GM18868 (cell line): ENCODE measurements around the gene PRPF31.

Experiments used
- ATAC-seq: cut with Tn5 transposase; IDR thresholded peaks from one replicate; pipeline ENCODE4 v1.9.1; 2021; ENCODE audit warnings: mild to moderate bottlenecking, moderate library complexity; ENCODE audit not compliant: unreplicated experiment

Gene PRPF31

DNA sequence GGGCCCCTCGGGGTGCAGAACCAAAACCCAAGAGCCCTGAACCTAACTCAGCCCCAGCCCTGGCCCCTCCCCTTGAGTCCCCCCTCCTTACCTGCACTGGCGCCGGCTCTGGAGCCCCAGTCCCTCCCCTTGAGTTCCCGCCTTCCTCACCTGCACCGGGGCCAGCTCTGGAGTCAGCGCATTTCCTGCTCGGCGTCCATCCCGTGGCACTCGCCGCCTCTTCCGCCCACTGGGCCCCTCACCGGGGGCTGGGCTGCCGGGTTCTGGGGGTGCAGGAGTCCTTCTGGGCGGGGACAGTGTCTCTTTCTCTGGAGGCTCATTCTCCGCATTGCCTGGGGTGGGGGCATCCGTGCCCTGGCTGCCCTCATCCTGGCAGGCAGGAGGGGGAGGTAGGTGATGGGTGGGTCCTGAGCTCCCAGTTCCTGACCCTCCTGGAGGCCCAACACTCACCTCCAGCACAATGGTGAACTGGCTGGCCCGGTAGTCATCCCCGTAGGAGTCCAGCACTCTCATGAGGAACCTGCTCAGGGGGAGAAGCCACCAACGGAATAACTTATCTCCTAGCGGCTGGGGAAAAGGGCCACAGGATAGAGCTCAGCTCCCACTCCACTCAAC is 7.6 kb upstream of the PRPF31 start:
- ATAC-seq, result no peak

DNA sequence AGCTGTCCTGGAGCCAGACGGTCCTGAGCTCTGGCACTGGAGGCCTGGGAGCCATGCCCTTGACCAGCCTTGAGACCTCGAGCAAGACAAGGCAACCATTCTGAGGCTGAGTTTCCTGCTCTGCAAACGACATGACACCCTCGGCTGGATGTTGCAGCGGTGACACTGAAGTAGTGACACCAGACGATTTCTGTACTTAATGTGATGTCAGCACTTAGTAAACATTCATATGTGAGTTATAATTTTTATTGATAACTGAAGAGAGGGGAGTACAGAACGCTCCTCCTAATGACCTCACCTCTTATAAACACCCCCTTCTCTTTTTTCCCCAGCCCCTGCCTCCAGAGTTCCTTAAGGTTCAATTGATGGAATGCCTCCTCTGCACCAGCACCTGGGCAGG is 7.1 kb upstream of the PRPF31 start:
- ATAC-seq, result no peak

DNA sequence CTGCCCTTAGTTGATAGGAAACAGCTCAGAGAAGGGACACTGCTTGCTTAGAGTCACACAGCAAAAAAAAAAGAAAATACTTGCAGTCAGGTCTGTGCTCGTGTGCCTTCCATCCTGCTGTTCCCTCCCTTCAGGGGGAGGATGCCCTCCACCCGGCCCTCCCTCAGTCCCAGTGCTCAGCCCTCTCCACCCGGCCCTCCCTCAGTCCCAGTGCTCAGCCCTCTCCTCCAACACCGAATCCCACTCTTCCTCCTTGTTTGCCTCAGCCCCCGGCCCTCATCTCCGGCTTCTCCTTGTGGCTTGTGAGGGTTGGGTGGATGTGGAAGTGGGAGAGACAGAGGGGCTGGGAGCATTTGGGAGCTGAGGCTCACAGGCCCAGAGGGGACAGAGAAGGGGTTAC is 5.9 kb upstream of the PRPF31 start:
- ATAC-seq, result no peak

DNA sequence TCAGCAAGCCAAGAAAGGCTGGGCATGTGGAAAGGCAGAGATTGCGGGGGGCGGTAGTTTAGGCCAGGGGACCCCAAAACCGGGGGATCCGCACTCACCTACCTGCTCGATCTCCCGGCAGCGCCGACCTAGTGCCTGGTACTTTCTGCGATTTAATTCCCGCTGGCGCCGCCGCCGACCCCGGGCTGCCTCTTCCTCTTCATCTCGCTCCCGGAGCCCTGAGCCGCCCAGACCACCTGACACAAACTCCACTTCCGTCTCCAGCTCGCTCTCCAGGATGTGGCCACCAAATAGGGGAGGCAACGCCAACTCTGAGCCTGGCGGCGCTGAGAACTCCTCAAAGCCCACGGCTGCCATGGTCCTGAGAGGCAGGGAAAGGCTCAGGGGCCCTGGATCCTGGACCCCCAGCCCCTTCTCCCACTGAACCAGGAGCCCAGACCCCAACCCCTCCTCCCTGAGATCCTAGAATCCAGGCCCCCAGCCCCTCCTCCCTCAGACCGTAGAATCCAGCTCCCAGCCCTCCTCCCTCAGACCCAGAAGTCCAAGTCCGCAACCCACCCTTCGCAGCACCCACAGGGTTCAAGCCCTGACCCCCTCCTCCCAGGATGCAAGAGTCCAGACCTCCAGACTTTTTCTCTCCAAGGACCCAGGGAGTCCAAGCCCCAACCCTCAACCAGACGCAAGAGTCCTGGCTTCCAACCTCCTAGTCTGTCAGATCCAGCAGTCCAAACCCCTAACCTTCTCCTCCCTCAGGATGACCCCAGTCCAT is 1.0 kb upstream of the PRPF31 start:
- ATAC-seq, result no peak

DNA sequence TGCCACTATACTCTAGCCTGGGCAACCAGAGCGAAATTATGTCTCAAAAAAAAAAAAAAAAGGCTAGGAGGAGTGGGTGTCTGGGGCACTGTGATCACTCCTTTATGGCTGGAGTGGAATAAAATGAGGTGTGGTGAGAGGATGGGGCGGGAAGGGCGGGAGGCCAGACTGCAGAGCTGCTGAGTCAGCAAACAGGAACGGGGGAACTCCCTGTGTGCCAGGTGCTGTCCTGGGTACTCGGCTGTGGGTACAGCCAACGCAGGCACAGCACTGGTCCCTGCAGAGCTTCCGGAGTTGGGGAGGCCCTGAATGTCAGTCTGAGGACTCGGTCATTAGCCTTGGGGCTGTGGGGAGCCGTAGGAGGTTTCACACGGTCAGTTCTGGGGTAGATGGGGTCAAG is 5.7 kb downstream of the PRPF31 start:
- ATAC-seq, result no peak

DNA sequence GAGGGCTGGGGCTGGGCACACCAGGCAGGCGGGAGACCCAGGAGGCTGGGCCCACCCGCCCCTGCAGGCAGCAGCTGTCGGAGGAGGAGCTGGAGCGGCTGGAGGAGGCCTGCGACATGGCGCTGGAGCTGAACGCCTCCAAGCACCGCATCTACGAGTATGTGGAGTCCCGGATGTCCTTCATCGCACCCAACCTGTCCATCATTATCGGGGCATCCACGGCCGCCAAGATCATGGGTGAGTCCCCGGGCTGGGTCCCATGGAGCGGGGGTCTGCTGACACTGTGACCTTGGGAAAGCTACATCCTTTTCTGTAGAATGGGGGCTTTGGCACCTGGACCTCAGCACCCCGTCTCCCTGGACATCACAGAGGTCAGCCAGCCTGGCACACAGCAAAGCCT is 8.1 kb downstream of the PRPF31 start:
- ATAC-seq, result no peak

DNA sequence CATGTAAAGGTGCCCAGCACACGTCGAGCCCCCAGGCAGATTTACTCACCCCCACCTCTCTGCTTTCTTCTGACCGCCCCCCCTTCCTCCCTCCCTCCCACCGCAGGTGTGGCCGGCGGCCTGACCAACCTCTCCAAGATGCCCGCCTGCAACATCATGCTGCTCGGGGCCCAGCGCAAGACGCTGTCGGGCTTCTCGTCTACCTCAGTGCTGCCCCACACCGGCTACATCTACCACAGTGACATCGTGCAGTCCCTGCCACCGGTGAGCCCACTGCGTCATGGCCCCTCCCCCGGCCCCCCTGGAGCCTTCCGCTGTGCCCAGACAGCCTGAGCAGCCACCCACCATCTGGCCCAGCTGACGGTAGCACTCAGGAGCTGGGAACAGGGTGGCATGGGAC is 8.8 kb downstream of the PRPF31 start:
- ATAC-seq, result no peak

DNA sequence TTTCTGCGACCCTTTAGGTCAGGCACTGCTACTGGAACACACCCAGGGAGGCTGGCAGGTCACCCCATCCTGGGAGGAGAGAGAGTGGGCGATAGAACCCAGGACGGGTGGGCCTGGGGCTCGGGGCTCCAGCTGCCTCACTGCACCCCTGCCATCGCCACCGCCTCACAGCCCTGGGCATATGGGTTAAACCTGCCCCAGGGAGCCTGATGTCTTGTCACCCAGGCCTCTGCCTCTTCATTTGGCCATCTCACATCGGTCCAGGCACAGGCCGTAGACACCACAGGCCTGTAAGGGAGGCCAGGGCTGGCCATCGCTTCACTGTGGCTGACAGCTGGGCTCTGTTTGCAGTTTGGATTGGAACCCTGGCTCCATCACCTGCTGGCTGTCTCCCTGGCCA is 10.2 kb downstream of the PRPF31 start:
- no peak for ATAC-seq

DNA sequence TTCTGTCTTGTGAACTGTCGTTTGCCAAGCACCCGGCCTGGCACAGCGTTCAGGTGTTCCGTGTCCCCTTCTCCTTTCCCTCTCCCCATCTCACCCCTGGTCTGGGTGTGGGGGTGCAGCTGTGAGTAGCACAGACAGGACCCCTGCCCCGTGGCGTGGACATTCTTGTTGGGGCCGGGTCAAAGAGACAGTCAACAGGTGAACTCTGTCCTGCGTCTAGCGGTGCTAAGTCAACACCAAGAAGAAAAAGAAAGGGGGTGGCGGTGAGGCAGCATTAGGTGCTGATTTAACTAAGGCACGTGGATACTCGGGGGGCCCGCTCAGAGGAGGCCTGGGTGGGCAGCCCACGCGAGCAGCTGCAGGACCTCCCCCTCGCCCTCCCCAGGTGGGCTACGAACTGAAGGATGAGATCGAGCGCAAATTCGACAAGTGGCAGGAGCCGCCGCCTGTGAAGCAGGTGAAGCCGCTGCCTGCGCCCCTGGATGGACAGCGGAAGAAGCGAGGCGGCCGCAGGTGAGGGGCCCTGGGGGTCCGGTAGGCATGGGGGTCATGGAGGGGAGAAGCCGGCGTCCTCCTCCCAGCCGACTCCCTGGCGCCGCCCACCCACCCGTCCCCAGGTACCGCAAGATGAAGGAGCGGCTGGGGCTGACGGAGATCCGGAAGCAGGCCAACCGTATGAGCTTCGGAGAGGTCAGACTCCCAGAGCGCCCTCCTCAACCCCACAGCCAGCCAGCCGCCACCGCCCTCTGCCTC is 12.3 kb downstream of the PRPF31 start:
- no peak for ATAC-seq

DNA sequence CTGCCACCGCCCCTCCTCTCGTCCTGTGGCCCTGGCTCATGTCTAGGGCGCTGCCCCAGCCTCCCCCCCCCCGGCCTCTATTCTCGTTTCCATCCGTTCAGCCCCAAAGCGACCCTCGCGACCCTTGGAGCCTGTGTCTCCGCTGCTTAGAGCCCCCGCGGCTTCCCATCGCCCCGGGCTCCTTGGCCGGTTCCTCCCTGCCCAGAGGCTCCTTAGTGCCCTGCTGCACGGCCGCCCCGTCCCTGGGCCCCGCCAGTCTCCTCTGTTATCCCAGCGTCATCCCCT is 12.8 kb downstream of the PRPF31 start:
- no peak for ATAC-seq

DNA sequence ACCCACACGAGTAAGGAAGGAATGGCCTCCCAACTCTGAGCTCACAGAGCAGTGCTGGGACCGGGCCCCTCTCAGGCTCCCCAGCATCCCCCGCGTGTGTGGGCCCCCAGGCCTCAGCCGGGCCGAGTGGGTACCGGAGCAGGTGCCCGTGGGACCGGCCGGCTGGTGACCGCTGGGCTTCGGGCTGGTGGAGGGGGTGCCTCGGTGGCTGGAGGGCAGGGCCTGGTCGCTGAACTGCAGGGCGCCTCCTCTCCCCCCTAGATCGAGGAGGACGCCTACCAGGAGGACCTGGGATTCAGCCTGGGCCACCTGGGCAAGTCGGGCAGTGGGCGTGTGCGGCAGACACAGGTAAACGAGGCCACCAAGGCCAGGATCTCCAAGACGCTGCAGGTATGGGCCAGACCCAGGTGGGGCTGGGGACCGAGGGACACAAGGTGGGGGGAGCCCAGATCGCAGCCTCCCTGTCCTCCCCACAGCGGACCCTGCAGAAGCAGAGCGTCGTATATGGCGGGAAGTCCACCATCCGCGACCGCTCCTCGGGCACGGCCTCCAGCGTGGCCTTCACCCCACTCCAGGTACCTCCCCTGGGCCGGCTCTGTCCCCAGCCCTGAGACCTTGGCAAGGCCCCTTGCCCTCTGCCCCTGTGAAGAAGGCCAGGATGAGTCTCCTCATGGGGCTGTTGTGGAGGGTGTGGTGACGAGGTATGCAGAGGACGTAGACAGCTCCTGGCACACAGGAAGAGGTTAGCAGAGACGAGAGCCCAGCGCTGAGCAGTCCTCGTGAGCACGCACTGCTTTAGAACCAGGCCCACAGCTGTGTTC is 13.5 kb downstream of the PRPF31 start:
- no peak for ATAC-seq

DNA sequence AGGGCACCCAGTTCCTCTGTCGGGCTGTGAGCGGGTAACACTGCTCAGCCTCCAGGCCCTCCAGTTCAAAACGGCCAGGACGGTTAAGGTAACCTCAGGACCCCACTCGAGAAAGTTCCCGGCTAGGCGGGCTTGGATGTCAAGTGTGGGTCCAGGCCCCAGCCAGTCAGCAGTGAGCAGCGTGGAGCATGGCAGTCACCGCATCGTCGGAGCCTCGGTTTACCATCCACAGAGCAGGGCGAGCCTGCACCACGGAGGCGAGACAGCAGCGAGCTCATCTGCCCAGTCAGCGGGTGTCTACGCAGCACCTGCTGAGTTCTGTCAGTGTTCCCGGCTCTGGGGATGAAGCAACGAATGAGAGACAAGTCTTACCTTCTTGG is 14.1 kb downstream of the PRPF31 start:
- ATAC-seq, result no peak

DNA sequence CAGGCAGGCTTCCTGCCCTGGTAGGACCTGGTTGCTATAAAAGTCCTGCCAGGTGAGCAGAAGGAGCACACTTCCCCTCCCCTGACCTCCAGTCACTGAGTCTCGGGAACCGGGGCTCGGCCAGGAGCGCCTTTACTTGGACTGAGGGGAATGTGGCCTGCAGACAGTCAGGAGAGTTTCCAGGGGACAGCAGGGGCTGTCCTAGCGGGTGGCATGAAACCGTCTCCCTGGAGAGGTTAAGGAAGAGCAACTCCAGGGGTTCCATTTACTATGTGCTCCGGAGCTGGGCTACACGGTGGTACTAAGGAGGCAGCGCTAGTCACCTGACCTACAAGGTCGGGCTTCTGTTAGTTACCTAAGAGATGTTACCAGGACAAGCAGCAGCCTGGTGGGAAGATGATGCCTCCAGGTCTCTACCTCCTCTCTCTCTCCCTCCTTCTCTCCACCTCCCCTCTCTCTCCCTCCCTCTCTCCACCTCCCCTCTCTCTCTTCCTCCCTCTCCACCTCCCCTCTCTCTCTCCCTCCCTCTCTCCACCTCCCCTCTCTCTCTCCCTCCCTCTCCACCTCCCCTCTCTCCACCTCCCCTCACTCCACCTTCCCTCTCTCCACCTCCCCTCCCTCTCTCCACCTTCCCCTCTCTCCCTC is 17.9 kb downstream of the PRPF31 start:
- no peak for ATAC-seq

DNA sequence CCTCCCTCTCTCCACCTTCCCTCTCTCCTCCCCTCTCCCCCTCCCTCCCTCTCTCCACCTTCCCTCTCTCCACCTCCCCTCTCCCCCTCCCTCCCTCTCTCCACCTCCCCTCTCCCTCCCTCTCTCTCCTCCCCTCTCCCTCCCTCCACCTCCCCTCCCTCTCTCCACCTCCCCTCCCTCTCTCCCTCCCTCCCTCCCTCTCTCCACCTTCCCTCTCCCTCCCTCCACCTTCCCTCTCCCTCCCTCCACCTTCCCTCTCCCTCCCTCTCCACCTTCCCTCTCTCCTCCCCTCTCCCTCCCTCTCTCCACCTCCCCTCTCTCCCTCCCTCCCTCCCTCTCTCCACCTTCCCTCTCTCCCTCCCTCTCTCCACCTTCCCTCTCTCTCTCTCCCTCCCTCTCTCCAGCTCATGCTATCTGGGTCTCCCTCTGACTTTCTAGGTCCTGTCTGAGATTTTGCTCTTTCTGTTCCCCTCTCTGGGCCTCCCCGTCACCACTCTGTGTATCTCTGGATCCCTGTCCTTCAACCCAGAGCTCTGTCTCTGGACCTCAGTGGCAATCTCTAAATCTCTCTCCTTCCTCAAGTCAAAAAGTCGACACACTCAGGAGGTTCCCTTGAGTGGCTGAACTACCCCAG is 18.5 kb downstream of the PRPF31 start:
- no peak for ATAC-seq

DNA sequence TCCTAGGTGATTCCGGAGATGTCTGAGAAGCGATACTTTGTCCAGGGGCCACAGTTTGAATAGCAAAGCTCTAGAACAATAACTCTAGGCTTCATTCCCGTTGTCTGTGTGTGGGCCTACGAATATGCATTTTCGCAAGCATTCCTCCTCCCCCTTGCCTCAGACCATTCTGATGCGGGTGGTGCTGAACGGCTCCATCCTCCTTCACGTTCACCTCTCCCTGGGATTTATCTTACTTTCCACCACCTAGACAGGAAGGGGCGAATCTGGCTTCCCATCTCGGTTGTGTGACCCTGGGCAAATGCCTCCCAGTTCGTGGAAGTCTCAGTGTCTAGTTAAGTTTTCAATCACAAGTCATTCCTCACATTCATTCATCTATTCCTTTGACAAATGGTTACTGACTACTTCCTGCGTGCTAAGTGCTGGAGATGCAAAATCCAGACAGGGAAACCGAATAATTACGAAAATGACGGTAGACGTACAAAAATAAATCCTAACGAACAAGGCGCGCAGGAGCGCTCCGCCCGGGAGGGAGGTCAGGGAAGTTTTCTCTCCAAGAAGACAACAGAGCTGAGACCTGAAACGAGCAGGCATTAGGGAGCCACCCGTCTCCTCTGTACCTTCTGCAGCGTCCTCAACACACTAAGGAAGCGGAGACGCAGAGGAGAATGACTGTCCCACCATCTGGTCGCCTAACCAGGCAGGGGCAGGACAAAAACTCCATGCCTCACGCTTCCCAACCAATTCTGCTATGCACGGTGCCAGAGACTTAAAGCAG is 20.7 kb downstream of the PRPF31 start:
- ATAC-seq, result no peak

DNA sequence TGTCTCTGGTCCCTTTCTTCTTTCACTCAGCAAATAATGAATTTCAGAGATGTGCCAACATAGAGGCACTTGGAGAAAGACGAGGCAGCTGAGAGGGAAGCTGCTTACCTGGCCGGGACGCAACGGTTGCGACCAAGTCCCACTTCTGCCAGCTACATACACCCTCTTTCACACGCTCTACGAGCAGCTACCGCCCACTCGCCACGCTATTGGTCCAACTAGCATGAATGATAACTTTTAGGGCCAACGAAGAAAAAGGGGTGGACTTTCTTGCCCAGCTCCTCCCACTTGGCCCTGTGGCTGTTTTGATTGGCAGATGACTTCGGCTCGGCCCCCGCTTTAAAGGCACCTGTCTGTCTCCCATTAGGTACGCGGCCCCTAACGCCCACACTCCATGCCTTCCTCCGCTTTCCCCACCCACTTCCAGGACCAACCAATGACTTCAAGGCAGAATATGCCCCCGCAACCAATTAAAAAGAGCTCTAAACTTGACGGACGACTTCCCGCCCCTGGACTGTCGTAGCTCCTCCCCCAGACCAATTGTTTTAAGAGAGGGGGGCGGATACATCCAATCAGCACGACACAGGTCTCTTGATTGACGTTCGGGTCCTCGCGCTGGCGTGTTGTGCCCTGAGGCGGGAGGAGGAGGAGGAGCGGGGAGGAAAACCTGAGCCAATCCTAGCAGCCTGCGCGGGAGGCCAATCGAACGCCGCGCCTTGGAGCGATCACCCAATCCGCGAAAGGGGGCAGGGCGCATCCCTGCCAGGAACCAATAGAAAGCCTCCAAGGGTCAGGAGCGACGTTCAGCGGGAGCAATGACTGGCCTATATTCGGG is 21.5 kb downstream of the PRPF31 start:
- peak; percentile 79 for ATAC-seq

DNA sequence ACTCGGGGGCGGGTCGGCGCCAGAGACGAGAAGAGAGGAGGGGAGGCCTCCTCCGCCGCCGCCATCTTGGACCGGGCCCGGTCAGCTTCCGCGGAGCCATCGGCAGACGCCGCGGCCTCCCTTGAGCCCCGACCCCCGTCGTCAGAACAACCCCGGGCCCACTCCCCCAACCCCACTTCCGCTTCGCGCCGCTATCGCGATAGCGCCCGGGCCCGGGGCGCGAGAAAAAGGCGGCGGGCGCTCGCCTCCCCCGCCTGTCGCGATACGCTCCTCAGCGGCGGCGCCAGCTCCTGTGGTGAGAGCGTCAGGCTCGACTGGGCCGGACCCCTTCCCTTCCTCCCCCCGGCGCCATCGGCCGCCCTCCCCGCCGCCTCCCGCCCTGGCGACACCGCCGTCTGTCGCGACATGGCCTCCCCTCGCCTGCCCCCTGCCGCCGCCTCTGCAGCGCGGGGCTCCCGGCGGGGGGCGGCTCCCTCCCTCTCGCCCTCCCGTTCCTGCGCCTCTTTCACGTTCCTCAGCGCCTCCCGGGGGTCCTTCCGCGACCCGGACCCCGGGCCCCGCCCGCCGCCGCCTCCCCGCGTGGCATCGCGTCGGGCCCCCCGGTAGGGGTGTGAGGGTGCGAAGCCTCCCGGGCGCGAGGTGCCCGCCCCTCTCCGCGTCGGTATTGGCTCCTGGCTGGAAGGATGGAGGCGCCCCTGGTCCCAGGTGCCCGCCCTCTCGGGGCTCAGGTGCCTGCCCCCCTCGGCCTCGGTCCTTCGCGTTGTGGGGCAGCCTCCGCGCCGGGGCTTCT is 22.3 kb downstream of the PRPF31 start, which contains the start of gene CNOT3:
Gene CNOT3, plus strand, starts transcription at position 64 of the 790 bp plus-strand sequence. CDS start 5,217 bp downstream, outside the sequence.
- no peak for ATAC-seq
